GM19395 (cell line): Measurements from ENCODE around the gene SYDE2.
A peak's percentile ranks its signal among the peaks of the same experiment; 100 is the strongest.
"Not testable (repeated sequence)": the region's sequence is repeated elsewhere in the genome, so short reads cannot be mapped to it uniquely, and the experiment has no call there.

Experiments used
- ATAC-seq: cut with Tn5 transposase; IDR thresholded peaks from one replicate; pipeline ENCODE4 v1.9.1; 2021; ENCODE audit warnings: mild to moderate bottlenecking, moderate library complexity; ENCODE audit not compliant: unreplicated experiment

SYDE2 gene, protein sequence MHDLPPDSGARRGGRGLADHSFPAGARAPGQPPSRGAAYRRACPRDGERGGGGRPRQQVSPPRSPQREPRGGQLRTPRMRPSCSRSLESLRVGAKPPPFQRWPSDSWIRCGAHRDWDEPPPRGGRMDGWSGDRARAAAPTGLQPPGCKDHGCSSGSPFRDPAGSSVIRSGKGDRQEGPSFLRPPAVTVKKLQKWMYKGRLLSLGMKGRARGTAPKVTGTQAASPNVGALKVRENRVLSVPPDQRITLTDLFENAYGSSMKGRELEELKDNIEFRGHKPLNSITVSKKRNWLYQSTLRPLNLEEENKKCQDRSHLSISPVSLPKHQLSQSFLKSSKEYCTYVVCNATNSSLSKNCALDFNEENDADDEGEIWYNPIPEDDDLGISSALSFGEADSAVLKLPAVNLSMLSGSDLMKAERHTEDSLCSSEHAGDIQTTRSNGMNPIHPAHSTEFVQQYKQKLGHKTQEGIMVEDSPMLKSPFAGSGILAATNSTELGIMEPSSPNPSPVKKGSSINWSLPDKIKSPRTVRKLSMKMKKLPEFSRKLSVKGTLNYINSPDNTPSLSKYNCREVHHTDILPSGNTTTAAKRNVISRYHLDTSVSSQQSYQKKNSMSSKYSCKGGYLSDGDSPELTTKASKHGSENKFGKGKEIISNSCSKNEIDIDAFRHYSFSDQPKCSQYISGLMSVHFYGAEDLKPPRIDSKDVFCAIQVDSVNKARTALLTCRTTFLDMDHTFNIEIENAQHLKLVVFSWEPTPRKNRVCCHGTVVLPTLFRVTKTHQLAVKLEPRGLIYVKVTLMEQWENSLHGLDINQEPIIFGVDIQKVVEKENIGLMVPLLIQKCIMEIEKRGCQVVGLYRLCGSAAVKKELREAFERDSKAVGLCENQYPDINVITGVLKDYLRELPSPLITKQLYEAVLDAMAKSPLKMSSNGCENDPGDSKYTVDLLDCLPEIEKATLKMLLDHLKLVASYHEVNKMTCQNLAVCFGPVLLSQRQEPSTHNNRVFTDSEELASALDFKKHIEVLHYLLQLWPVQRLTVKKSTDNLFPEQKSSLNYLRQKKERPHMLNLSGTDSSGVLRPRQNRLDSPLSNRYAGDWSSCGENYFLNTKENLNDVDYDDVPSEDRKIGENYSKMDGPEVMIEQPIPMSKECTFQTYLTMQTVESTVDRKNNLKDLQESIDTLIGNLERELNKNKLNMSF

DNA sequence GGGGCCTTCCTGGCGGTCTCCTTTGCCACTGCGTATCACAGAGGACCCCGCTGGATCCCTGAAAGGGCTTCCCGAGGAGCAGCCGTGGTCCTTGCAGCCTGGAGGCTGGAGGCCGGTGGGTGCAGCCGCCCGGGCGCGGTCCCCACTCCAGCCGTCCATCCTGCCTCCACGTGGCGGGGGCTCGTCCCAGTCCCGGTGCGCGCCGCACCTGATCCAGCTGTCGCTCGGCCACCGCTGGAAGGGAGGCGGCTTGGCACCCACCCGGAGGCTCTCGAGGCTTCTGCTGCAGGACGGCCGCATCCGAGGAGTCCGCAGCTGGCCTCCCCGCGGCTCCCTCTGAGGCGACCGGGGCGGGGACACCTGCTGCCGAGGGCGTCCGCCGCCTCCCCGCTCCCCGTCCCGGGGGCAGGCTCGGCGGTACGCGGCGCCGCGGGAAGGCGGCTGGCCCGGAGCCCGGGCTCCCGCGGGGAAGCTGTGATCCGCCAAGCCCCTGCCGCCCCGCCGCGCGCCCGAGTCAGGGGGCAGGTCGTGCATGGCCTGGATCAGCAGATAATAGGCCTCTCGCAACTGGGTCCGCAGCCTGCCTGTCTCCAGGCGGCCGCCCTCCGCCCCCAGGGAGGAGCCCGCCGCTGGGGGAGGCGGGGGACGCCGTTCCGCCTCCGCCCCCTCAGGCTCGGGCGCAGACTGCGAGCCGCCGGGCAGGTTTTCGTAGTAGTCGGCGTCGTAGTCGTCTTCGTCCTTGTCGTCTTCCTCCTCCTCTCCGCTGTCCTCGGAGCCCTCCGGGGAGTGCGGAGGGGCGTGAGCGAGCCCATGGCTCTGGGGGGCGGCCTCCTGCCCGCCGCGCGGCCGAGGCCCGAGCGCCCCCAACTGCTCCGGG lies at the start of gene SYDE2:
TSS of gene SYDE2 (minus strand) at position 554 of the 877 bp plus-strand sequence. CDS start at position 534, 20 bp downstream.
- ATAC-seq, result peak; percentile 71

DNA sequence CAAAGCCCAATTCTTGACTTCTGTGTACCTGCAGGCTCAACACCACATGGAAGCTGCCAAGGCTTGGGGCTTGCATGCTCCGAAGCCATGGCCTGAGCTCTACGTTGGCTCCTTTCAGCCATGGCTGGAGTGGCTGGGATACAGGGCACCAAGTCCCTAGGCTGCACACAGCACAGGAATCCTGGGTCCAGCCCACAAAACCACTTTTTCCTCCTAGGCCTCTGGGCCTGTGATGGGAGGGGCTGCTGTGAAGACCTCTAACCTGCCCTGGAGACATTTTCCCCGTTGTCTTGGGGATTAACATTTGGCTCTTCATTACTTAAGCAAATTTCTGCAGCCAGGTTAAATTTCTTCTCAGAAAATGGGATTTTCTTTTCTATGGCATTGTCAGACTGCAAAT lies 48.2 kb upstream of the SYDE2 start:
- not testable (repeated sequence) for ATAC-seq

DNA sequence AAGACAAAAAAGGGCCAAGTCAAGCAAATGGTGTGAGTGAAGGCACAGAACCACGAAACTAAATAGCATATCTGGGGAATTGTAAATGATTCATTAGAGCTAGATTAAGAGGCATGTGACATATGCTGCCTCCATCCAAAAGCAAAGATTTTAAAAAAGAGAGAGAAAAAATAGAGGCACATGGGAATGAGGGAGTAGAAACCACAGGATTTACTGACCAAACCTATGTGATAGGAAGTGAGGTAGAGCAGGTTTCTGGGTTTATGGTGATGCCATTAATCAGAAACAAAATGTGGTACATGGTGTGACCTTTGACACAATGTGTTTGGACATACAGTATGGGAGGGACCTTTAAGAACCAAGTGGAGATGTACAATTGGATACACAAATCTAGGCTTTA lies 45.1 kb upstream of the SYDE2 start:
- no peak for ATAC-seq

DNA sequence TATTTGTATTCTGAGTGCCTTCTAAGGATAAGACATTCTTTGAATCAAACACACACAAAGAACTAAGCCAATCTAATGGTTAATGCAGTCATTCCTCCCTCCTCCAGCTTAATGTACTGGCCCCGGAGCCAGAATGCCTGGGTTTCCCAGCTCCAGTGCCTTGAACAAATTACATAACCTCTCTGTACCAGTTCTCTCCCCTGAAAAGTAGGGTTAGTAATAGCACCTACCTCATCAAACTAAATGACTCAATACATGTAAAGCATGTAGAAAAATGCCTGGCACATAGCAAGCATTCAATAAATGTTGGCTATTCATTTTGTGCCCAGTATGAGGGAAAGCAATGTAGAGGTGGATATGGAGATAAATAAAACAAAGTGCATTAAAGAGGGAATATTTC lies 44.6 kb upstream of the SYDE2 start:
- ATAC-seq, result no peak

DNA sequence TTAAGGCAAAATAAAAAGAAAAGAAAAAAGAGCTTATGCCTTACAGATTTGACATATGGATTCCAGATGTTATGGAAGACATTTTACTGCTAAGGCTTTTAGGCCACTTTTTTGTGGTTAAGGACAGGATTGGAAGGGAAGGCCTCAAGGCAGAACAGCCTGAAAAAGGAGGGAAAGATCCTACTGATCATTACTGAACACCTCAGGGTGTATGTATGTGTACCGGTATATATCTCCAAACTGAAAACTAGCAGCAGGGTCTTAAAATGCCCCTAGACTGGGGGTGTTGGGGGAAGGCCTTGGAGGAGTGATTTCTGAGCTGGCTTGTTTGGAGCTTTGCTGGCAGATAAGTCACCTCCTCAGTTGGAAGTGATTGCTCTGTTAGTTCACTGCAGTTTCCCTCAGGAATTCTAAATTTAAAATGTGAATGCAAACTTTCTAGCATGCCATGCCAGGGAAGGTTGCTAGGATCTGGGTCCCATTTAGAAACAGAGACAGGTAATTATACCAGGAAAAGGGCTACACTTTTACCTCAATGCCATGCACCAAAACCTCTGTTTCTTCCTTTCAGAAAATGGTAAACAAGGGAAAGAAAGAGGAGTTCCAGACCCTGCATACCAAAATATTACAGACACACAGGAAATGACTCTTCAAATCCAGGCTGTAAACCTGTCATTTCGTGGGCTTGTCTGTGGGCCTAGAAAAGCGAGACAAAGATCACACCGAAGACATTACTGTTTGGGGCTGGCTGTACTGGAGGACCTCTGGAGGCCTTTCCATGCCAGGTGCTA lies 43.6 kb upstream of the SYDE2 start:
- no peak for ATAC-seq

DNA sequence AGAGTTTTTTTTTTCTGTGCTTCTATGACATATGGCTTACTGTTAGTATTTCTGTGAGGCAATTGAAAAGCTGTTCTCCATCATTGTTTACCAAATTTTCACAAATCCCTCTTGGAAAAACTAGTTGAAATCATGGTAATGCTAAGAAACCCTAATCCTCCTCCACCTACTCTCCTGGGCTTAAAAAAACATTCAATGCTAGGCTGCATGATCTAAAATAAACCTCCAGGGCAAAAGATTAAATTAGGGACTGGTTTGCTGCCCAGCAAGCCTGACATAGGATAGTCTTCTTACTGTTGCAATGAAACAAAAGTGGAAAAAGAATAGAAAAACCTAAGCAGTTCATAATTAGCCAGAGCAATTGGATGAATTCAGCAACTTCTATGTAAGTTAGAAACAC lies 42.6 kb upstream of the SYDE2 start:
- ATAC-seq, result no peak

DNA sequence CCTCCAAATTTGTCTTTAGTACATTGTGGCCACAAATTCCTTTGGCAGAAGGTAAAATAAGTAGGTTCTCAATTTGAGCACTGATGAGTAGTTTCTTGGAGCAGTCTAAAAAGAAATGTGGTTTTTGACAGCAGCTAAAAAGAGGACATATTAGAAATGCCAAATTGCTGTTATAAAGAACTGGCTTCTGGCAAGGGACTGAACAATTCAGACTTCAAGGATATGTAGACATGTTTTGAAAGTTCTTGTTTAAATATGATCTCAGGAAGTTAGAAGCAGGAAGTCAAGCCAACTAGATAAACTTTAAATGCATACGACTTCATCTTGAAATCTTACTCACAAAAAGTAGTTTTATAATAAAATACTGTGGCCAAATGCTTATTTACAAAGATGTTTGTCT lies 39.8 kb upstream of the SYDE2 start:
- no peak for ATAC-seq

DNA sequence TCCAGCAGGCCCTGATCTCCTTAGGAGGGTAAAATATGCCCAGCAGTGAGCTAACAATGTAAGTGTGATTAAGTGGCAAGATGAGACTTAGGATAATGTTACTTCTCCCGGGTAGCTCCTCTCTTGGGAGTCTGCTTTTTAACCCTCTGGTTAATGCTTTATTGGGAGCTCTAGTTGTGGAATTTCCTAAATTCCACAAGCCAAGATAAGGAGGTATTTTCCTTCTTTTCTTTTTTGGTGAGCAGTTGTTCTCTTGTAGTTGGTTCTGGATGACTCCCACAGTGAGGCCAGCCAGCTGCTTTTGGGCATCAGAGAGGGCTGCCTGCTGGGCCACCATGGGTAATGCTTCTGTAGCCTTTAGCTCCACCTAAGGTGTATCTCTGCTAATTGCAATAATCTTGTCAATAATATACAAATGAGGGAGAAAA lies 39.4 kb upstream of the SYDE2 start:
- ATAC-seq, result no peak

DNA sequence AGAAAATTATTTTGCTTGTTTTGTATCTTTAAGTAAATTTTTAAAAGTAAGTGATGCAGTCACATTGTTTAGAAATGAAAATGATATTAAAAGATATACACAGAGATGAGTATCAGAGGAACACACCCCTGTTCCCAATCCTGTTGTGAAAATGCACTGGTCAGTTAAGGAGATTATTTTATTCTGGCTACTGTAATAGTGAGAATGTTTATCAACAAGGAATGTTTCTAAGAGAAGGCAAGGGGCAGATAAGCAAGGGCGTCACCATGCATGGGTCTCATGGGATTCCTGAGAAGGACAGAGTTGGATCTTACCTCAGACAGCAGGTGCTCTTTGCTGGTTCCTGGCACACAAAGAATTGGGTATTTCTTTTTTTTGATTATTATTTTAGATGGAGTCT lies 36.8 kb upstream of the SYDE2 start:
- ATAC-seq, result no peak

DNA sequence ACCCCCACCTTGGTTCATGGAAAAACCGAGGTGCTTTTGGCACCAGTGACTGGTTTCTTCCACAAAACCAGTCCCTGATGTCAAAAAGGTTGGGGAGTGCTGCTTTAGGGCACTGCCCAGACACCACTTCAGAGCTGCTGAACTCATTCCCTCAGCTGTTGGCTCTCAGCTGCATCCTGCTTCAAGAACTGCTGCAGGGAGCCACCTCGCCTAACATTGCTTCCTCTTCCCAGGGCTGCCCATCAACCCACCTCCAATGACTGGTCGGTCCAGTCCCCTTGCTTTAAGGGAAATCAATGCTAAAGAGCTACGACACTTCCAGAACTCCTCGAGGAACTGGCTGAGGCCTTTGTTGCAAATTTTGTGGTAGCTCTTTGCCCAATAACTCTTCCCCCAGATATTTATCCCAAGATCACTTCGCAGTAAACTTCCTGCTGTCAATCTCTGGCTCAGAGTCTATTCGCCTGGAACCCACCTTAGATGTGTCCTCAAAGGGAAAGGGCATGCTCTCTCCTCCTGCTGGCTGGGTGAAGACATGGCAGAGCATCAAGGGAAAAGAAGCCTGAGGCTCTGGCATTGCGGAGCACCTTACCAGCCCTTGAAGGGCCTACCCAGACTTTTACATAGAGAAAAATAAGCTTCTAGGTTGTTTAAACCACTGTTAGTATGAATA lies 29.6 kb upstream of the SYDE2 start:
- ATAC-seq, result no peak

DNA sequence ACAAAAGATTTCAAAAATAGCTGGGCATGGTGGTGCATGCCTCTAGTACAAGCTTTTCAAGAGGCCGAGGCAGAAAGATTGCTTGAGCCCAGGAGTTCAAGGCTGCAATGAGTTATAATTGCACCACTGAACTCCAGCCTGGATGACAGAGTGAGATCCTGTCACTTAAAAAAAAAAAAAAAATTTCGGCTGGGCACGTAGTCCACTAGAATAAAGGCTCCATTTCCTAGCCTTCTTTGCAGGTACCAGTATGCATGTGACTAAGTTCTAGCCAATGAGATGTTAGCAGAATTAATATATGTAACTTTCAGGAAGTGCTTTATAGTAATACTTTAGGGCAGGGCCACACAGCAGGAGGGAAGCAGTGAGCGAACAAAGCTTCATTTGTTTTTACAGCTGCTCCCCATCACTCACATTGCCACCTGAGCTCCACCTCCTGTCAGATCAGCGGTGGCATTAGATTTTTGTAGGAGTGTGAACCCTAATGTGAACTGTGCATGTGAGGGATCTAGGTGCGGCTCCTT lies 28.8 kb upstream of the SYDE2 start:
- no peak for ATAC-seq

DNA sequence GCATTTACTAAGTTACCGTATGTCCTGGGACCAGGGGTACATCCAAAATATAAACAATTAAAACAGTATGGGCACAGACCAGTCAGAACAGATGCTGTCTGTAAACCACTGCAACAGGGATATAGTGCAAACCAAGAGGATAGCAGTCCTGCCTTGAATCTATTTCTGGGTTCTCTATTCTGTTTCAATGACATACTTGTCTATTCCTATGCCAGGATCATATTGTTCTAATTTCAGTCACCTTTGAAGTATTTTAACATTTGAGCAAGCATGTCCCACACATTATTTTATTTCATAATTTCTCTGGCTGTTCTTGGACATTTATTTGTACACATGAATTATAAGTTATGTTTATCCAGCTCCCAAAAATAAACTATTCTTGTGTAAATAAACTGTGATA lies 28.2 kb upstream of the SYDE2 start:
- no peak for ATAC-seq

DNA sequence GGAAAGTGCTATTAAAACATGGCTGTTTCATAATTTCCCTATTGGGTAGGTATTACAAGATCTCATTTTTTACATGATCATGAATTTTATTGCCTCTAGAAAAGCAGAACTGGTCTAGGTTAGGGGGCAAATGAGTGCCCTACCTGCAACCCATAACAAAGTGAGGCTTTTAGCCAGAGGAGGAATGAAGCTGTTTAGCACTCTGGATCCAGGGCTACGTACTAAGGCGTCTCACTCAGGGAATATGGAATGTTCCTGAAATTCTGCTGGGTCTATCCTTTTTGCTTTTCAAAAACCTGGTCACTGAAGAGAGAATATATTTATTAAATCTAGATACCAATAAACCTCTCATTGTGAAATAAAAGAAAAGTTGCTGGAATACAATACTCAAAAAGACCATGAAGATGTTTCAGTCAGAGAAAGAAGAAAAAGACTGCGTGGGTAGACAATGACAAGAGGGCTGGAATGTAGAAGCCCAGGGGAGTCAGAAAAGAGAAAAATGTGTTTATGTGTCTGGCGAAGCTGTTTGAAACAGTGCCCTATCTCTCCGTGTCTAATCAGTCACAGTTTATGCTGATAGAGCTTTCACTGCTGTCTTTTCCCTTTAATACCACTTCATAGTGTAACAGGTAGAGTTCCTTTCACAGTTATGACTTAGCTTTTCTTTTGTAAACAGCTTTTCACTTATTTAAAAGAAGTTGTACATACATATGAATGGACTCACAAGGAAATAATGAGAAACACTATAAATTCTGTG lies 25.0 kb upstream of the SYDE2 start:
- no peak for ATAC-seq

DNA sequence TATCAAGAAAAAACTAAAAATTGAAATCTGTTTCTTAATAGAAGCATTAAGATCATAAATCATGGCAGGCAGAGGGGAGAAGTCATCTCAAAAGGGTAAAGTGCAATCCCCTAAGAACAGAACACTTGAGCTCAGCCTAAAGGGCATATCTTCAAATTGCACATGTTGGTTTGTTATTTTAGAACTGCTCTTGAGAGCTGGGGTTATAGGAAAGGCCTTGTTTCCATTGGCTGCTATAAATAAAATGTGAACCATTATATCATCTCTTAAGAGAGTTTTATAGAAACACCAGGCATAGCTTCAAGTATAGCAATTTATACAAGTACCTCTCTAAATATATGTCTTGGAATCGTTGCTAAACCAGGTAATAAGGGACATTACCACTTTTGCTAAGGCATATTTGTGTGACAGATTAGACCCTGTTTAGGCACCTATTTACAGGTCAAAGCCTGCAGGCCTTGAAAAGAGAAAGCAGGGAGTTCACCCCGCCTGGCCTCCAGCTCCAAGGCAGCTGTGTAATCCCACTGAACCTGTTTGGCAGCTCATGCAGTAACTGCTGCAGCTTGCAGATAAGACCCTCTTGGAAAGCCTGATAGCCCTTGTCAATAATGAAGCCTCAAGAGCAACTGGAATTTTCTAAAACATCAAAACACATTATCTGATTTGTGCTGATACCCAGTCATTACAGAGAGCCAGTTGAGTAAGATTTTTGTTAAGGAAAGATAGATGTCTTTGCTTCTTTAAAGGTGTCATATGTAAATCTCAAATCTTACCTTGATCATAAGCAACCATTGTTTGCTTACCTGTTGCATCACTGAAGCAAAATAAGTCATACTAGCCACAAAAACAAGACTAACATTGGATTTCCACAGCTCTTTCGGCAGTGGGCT lies 24.2 kb upstream of the SYDE2 start:
- no peak for ATAC-seq

DNA sequence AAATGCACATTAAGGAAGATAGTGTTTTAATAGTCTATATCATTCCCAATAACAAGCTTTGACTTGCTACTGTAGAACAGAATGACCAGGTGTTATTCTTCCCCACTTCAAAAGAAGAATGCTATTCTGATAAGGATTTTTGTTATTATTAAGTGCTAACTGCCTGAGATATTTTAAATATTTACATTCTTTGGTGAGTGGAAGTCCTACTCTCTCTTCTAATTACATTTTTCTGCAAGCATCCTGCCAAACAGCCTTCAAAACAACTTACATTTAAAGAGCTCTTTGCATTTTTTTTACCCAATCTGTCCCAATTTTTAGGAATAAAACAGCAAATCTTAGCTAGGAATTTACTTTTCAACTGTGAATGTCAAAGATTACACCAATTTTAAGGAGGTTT lies 23.5 kb upstream of the SYDE2 start:
- ATAC-seq, result no peak

DNA sequence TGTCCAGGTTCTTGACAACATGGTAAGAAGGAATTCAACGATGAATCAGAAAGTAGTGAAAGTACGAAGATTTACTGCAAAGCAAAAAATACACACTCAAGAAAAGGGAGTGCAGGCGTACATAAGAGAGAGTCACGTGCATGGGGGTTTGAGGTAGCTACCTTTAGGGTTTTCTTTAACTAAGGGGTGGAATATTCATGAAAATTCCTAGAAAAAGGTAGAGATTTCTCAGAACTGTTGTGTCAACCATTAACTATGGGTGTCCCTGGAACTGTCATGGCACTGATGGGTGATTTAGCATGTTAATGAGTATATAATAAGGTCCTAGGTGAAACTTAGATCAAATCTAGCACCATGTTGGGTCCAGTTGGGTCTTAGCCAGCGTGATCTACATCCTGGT lies 22.5 kb upstream of the SYDE2 start:
- ATAC-seq, result no peak

DNA sequence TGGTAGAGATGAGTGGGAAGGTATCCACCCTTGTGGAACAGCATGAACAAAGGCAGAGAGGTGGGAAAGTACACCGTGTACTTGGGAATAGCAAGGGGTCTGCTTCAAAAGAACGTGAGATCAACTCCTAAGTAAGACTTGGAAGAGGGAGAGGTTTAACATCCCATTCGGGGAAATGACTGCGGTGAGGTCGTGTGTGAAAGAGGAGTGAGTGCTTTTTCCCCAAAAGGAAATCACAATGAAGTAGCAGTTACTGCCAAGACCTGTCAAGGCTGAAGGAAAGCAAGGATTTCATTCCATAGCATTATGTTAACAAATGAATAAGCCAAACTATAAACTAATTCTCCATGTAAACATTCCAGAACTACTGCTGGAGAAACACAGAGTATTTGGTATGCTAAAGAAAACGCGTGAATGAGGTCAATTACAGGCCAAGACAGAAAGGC lies 20.0 kb upstream of the SYDE2 start:
- ATAC-seq, result no peak
